GM21825 (cell line): ENCODE measurements around the gene SLC9A9.

Experiments
- ATAC-seq: cut with Tn5 transposase; IDR thresholded peaks from one replicate; pipeline ENCODE4 v1.9.1; 2021; ENCODE audit warnings: mild to moderate bottlenecking, moderate library complexity; ENCODE audit not compliant: unreplicated experiment

SLC9A9 gene

GRCh38 chr3:143343031-143343430 is 505.2 kb downstream of the SLC9A9 start:
- ATAC-seq: no peak

- no peak for ATAC-seq
Measured at GRCh38 chr3:143339451-143339850, 508.8 kb downstream of the SLC9A9 start.

GRCh38 chr3:143337387-143337786 is 510.9 kb downstream of the SLC9A9 start:
- no peak for ATAC-seq

GRCh38 chr3:143334231-143334630 is 514.0 kb downstream of the SLC9A9 start:
- ATAC-seq: no peak

- ATAC-seq: no peak
Measured at GRCh38 chr3:143333367-143333766, 514.9 kb downstream of the SLC9A9 start.

- ATAC-seq: no peak
Measured at GRCh38 chr3:143332026-143332425, 516.2 kb downstream of the SLC9A9 start.

GRCh38 chr3:143331350-143331749 is 516.9 kb downstream of the SLC9A9 start:
- ATAC-seq: no peak

GRCh38 chr3:143330296-143330868 is 517.9 kb downstream of the SLC9A9 start:
- no peak for ATAC-seq

GRCh38 chr3:143329567-143330211 is 518.6 kb downstream of the SLC9A9 start:
- no peak for ATAC-seq

- no peak for ATAC-seq
Measured at GRCh38 chr3:143328451-143328850, 519.8 kb downstream of the SLC9A9 start.

- ATAC-seq: no peak
Measured at GRCh38 chr3:143326983-143327778, 521.1 kb downstream of the SLC9A9 start.

GRCh38 chr3:143321058-143321769 is 527.1 kb downstream of the SLC9A9 start:
- ATAC-seq: no peak

- ATAC-seq: no peak
Measured at GRCh38 chr3:143315766-143316165, 532.5 kb downstream of the SLC9A9 start.

GRCh38 chr3:143314251-143315093 is 533.8 kb downstream of the SLC9A9 start:
- ATAC-seq: no peak

- no peak for ATAC-seq
Measured at GRCh38 chr3:143313893-143314188, 534.4 kb downstream of the SLC9A9 start.

GRCh38 chr3:143313025-143313892 is 535.0 kb downstream of the SLC9A9 start:
- no peak for ATAC-seq

GRCh38 chr3:143311096-143311495 is 537.2 kb downstream of the SLC9A9 start:
- ATAC-seq: no peak

- no peak for ATAC-seq
Measured at GRCh38 chr3:143309705-143310104, 538.6 kb downstream of the SLC9A9 start.

- ATAC-seq: no peak
Measured at GRCh38 chr3:143307613-143308183, 540.6 kb downstream of the SLC9A9 start.
